HG03565 (cell line): ENCODE results near the gene MEAK7.

Source experiments
- ATAC-seq: cut with Tn5 transposase; IDR thresholded peaks from one replicate; pipeline ENCODE4 v1.9.1; 2021; ENCODE audit warnings: mild to moderate bottlenecking, moderate library complexity; ENCODE audit not compliant: unreplicated experiment

Gene MEAK7

GRCh38 chr16:84495506-84495905 lies 9.0 kb downstream of the MEAK7 start:
- ATAC-seq, result no peak

GRCh38 chr16:84489131-84489530 lies 15.3 kb downstream of the MEAK7 start:
- ATAC-seq, result no peak

DNA sequence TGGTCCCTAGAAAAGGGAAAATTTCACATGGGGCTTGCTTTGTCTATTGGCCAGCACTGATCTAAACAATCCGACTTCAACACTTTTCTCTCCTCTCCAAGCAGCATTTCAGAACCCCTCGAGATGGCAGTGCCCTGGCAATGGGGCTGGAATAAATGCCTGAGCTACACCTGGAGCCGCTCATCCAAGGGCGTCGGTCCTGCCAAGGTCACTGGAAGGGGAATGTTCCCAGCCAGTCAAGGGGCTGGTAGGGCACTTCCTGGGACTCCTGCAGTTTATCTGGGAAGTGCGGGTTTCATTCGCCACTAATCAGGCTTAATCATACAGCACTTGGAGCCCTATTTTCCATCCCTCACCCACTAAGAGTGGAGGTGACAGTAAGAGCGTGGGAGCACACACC lies 17.1 kb downstream of the MEAK7 start:
- no peak for ATAC-seq

DNA sequence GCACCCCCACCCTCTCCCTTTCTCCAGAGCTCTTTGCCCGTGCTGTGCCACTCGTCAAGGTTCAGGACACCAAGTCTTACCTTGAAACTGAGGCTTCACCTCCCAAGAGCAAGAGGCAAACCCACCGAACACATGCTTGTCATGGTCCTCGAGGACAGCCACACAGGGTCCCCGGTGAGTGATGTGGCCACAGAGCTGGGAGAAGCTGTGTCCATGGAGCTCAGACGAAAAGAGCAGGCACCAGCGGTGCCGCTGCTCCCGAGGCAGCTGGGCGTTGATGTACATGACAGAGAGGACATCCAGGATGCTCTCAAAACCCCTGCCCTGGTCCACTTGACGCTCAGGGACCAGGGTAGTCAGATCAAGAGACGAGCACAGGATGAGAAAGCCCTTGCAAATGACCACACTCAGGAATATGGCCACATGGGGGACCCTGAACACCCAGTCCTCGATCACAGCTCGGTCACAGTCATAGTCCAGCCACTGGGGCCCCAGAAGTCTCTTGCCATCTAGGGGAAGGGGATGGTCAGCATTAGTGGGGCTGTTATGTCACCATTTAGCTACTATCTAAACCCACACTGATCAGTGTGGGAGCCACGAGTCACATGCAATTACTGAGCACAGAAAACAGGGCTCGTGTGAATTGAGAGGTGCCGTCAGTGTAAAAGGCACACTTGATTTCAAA lies 17.8 kb downstream of the MEAK7 start:
- ATAC-seq, result no peak

DNA sequence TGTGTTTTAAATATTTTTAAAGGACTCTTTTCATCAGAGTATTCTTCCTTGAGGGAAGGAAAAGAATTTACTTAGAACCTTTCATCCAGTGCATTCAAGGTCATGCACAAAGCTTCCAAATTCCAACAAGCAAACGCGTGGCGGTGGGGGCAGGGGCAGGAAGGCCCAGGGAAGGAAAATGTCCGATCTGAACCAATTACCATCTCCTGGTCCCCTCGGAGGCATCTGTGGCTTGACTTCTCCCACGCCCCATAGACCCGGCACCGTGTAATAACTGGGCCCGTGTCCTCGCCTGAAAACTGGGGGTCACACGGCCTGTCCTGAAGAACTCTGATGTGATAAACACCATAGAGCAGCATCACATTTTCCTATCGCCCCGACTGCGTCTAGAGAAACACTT lies 18.3 kb downstream of the MEAK7 start:
- ATAC-seq, result no peak

- ATAC-seq, result no peak
Observed at GRCh38 chr16:84485255-84486010, 19.0 kb downstream of the MEAK7 start.

- ATAC-seq, result no peak
Observed at GRCh38 chr16:84484579-84485254, 19.7 kb downstream of the MEAK7 start.

GRCh38 chr16:84483882-84484565 lies 20.4 kb downstream of the MEAK7 start:
- ATAC-seq, result no peak

DNA sequence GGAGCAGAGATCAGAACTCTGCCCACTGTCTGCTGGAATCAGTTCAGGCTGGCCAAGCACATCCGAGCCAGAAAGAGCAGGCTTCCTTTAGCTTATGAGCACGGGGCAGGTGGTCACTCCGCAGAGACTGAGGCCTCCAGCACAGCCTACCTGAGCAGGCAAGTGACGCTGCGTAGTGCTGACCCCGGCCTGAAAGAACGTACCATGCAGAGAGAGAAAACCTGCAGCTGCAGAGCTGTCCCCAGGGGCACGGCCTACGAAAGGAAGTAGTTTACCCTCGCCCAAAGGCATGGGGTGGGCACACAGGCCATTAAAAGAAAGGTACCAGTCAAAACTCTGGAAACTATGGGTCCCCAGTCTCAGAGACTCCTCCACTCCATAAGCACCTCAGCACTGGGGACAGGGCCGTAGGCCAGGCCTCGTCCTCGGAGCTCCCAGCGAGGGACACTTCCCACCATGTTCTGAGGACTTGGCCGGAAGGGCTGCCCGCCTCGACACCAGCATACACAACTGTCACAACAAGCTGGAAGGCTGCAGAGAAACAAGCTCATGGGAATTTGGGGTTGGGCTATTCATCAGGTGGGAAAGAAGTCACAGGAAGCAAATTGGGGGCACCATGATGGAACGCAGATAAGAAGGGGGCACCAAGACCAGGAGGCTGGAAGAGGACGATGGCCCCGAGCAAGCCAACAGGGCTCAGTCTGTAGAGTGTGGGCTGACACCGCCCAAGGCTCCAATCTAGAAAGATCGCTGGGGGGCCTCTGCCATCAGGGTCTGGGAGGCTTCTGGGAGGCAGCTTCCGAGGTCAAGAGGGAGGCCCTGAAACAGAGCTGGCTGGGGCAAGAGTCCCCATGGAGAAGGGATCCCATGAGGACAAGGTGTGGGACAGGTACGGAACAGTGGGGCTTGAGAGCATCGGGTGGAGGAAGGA lies 21.2 kb downstream of the MEAK7 start:
- ATAC-seq, result no peak

- ATAC-seq, result no peak
Observed at GRCh38 chr16:84482001-84482891, 22.2 kb downstream of the MEAK7 start.

- ATAC-seq, result no peak
Observed at GRCh38 chr16:84481051-84481735, 23.3 kb downstream of the MEAK7 start.

GRCh38 chr16:84479716-84480450 lies 24.6 kb downstream of the MEAK7 start:
- ATAC-seq, result no peak

GRCh38 chr16:84478172-84478947 lies 26.1 kb downstream of the MEAK7 start:
- ATAC-seq, result no peak

DNA sequence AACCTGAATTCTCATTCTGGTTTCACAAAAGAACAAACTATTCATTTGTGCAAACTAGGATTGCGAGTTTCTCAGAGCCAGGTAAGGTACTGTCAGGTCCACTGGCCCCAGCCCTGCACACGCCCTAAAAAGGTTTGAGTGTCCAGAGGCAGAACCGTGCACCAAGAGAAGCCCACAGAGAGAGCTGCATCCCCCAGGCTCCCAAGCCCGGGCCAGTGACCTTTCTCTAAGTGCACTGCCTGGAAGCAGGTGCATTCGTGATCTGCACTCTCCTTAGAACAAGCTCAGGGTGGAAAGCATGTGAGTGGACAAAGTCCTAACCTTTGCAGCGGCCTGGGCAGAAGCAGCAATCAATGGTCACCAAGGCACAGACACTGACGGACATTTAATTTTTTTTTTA lies 26.8 kb downstream of the MEAK7 start:
- ATAC-seq, result no peak

GRCh38 chr16:84476401-84476800 lies 28.1 kb downstream of the MEAK7 start:
- ATAC-seq, result no peak

DNA sequence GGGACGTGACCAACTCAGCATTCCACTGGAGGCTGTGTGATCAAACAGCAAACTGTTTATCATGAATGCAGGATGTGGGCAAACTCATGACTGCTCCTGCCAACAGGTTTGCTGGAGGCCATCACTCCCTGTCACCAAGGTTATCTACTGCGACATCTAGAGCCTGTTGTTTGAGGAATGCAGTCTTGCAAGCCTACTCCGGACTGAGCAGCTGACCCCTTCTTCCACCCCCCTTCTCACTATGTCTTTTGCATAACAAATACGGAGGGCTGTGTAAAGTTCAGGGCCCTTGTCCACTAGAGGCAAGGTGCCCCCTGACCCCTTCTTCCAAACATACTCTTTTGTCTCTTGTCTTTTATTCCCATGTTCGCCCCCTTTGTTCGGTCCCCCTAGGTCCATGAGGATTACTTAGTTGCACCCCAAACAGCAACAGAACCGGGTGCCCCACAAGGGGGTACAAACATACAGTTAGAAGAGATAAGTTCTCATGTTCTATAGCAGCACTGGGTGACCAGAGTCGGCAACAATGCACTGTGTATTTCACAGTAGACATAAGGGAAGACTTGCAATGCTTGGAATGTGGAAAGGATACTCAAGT lies 28.7 kb downstream of the MEAK7 start:
- ATAC-seq, result no peak

DNA sequence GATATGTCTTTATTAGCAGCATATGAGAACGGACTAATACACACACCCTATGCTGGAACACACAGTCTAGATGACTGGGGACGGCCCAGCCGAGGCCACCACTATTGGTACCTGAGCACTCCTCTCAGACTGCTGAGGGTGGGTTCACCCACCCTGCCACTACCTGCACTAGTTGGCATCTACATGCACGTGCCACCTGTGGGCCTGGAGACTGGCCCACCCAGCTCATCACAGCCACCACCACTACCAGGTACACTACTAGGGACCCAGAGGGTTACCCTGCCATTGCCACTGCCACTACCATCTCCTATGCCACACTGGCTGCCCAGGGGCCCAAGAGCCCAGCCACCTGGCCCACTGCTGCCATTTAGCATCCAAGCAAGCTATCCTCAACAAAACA lies 32.5 kb downstream of the MEAK7 start:
- ATAC-seq, result no peak
